DMS 273 (cell line): ENCODE results near the gene KLHL28.
"Not testable (repeated sequence)": the region's sequence is repeated elsewhere in the genome, so short reads cannot be mapped to it uniquely, and the experiment has no call there.

Experiments used
- DNase-seq: peaks from one replicate; lab custom pipeline; 2025; ENCODE audit not compliant: unreplicated experiment; lab: John Stamatoyannopoulos, UW

The KLHL28 gene

DNA sequence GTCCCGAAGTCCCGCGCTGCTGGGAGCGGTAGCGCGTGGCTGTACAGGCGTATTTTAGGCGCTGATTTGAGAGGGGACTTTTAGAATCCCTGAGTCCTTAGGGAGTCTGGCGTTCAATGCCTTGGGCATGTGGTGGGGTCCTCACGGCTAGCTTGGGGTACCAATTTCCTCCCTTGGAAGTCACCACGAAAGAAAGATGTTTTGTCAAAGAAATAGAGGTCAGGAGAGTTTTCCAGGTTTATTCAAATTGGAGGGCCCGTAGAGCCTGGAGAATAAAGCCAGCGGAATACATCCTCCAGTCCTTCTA is 63.9 kb downstream of the KLHL28 start:
- DNase-seq = no peak

DNA sequence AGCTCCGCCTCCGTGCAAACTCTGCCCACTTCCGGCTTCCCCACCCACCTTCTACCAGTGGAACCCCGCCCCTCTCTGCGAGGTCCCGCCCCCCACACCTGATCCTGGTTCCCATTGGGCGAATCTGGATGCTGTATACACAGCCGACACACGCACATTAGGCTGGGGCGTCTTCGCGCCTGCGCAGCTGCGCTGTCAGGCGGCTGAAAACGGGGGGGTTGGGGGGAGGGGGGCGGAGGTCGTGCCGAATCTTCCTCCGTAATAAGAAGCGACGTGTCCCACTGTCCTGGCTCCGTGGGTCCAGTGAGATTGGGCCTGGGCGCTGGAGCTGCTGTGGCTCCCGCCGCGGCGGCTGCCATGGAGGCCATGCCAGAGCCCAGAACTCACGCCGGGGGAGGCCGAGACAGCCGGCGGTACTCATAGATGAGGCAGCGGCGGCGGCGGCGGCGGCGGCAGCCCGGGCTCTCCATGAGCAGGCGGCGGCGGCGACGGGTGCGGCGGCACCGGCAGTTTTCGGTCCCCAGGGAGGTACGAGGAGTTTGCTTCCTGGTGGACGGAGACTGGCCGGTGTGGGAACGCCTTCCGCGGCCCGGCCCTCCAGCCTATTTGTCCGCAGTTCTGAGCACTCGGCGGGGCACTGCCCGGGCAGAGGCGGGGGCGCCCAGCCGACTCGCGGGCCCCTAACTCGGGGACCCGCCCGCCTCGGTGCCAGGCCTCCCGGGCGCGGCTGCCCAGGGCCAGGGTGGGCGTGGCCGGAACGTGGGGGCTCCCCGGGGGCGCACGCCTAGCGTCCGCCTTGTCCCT is 64.5 kb downstream of the KLHL28 start:
- DNase-seq = peak; percentile 98

DNA sequence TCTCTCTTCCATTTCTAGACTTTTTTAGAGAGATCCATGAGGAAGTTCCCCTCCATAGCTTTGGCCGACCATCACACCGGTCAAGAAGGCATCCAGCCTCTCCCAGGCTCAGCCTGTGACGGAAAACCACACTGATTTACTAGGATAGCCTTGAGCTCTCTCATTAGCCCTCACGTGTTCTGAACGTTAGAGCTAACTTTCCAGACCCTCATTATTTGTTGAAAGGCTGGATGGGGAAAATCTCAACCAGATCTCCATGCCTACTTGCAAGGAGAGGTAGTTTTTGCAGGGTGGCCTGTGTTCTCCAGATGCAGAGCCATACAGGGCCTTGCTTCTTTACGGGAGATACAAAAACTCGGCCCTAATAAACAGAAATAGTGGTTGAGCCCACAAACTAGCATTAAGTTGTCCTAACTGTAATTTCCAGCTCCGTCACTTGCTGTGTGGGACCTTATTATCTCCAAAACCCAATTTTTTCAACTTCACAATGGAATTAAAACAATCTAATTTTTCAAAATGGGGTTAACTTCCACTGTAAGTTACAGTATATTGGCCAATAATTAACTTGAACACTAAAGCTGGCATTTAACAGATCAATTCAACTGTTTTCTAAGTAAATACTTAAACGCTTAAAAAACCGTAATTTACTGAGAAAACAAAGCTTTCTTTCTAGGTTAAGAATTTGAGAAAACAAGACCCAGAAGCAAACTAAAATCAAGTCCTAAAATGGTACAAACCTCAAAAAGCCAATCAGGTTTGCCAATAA is 65.3 kb downstream of the KLHL28 start:
- DNase-seq = no peak

DNA sequence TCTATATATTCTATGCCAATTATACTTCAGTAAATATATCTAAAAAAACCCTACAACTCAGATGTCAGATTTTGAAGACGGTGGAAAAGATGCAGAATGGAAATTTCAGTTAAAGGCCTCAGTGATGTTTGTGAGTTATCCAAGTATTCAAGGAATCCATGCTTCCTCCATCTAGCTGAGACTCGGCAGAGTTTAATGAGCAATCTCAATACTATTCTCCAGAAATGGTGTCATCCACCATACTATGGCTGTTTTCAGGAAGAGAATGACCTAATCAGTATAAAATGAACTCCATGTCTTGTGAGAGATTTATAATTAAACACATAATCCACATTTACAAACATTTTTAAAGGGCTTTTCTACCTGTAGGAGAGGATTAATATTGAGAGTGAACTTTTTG is 66.0 kb downstream of the KLHL28 start:
- no peak for DNase-seq

DNA sequence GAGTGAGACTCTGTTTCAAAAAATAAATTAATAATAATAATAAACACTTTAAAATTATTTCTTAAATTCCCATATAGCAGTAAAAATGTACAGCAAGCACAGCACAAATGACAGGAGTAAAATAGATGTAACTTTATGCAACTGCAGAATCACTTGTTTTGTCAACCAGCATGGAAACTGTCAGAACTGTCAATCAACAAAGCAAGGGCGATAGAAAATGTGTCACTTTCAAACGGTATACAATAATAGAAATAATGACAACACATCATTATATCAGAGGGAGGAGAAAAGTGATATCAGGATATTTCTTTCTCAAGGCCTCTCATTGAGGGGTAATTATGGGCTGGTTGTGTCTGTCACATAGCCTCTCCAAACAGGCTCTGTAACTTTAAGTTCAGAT is 68.2 kb downstream of the KLHL28 start:
- no peak for DNase-seq

DNA sequence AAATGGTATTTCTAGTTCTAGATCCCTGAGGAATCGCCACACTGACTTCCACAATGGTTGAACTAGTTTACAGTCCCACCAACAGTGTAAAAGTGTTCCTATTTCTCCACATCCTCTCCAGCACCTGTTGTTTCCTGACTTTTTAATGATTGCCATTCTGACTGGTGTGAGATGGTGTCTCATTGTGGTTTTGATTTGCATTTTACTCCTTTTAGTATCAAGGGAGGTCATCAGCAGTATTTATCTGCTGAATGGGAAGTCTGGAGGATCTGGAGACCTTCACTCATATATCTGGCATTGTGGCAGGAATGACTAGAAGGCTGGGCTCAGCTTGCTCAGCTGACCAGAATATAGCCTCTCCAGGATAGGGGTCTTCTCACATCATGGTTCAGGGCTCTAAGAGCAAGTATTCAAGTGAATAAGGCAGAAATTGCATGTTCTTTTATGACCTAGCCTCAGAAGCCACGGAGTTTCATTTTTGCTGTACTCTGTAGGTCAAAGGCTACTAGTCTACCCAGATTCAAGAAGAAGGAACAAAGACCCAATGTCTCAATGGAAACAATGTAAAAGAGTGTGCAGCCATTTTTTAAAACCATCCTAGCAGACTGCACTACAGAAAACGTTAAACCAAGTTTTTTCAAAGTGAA is 69.9 kb downstream of the KLHL28 start:
- DNase-seq = not testable (repeated sequence)

DNA sequence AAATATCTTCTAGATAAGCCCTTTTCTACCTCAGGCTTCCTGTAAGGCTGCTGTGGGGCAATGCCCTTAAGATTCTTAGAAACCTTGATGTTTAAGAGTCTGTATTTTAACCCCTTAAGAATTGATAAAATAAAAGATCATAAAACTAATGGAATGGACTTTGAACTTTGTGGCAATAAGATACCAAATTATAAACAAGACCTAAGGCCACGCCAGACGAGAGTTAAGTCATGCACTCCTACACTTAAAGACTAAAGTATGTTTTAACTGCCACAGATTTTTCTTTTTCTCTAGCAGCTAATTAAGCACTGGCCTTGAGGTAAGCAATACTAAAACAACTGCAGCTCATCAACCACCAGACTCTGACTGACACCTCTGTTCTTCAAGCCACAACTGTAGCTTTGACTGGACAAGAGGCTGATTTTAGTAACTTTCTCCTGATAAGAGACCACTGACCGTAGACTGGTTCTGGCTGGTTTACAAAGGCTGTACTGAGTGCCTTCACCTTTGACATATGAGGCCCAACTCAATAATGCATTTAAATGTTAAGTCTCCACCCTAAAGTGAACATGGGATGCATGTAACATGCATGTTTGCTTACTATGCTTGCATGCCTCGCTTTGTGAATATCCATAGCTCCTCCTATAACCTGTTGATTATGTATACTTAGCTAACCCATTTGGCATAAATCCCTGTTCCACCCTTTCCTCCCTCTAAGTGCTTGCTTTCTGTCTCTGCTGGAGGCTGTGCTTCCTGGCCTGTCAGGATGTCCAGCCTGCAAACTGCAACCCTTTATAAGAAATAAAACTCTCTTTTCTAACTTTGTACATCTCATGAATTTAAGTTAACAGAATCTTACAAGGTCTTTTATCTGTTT is 71.9 kb downstream of the KLHL28 start:
- no peak for DNase-seq

DNA sequence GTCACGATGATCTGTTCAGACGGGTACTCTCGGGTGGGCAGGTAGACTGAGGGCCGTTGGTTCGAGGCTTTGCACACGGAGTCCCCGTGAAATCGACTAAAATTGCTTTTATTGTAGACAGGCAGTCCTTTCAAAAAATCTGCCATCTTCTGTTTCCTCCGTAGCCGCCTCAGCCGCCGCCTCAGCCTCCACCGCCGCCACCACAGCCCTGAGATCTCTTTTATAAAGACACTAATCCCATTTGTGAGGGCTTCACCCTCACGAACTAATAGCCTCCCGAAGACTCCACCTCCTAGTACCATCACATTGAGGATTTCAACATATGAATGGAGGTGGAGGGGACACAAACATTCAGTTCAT is 74.2 kb downstream of the KLHL28 start:
- DNase-seq = no peak

DNA sequence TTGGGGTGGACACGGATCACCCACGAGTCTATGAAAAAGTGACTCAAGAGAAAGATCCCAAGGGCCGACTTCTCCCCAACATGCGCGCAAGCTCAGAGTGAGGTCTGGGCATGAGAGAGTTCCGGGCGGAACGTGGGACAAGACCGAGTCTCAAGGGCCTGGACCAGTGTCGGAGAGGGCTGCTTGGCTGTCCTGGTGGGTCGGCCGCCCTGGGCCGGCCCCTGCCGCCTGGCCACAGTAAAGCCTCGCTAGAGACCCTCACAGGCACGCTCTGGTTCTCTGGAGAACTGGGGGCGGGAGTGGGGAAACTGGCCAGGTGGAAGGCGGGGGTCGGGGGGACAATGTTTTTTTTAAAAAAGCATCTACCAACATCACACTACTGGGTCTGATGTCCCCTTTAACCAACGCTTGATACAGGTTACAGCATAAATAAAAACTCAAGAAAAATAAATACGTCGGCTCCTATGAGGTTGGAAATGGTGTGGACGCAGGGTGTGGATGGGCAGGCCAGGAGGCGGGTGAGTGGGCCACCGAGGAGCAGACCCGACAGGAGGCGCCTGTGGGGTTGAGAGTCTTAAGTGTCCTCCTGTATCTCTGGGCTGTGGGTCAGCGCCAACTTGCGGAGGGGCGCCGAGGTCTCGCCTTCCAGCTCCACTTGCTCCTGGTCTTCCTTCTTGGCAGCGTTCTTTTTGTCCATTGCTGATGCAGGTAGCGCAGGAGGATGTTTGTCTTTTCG is 74.7 kb downstream of the KLHL28 start:
- no peak for DNase-seq

DNA sequence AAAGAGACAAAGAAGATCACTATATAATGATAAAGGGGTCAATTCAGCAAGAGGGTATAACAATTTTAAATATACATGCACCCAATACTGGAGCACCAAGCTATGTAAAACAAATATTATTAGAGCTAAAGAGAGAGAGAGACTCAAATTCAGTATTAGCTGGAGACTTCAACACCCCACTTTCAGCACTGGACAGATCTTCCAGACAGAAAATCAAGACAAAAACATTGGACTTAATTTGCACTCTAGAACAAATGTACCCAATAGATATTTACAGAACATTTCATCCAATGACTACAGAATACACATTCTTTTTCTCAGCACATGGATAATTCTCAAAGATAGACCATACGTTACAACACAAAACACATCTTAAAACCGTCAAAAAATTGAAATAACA is 81.0 kb downstream of the KLHL28 start:
- DNase-seq = no peak
